HG03103 (cell line): Measurements from ENCODE around the gene ZNF547.

Experiments
- ATAC-seq: cut with Tn5 transposase; IDR thresholded peaks from one replicate; pipeline ENCODE4 v1.9.1; 2021; ENCODE audit warnings: low read depth; ENCODE audit not compliant: unreplicated experiment

The ZNF547 gene

DNA sequence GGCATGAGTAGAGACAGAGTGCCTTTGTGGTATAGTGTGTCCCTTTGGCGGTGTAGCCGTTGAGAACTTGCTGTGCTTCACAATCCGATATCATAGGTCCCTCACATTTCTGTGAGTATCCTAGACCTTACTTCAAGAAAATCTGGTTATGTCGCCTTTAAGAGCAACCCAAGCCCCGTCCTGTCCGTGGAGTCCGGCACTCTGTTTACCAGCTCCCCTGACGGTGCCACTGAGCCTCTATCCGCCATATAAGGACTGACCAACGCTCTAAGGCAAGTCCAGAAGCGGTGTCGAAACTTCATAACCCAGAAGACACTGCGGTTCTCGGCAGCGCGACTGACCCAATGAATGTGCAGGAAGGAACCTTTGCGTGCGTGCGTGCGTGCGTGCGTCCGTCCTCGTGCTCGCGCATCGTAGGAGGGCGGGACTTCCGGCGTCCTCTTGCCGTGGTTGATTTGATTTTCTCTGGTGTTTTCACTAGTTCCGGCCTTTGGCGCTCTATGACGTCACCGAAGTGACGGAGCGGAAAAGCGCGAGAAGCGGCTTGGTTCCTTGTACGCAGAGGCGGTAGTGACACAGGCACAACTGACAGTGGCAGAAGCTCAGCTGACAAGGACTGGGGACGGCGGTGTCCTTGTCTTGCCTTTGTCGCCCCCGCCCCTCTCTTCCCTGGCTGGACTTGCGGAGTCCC, at the start of gene ZNF547, which contains the start of gene TRAPPC2B:
ZNF547 (plus strand) TSS at position 555 of the 691 bp plus-strand sequence. CDS start 5,005 bp downstream, outside the sequence.
TRAPPC2B (plus strand) TSS at position 555 of the 691 bp plus-strand sequence. CDS start 1,283 bp downstream, outside the sequence.
- peak; percentile 95 for ATAC-seq

DNA sequence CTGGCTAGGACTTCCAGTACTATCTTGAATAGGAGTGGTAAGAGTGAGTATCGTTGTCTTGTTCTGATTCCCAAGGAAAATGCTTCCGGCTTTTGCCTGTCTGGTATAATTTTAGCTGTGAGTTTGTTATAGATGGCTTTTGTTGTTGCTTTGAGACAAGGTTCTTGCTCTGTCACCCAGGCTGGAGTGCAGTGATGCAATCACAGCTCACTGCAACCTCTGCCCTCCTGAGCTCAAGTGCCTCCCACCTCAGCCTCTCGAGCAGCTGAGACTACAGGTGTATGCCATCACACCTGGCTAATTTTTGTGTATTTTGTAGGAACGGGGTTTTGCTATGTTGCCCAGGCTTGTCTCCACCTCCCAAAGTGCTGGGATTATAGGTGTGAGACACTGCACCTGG, 49.2 kb upstream of the ZNF547 start:
- no peak for ATAC-seq

DNA sequence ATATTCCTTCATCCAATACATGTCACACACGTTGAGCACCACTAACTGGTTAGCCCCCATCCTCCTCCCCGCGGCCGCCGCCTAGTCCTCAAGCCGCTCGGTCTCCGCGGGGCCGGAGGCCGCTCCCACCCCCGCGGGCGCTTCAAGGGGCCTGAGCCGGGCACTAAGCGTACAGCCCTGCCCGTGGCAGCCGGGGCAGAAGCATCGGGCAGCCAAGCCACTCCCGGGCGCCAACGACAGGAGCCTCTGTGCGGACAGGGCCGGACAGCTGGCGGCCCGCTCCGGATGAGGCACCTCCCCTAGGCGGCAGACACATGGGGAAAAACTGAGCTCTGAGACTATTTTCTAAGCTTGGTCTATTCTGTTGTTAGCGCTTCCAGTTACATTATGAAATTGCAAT, 45.8 kb upstream of the ZNF547 start:
- ATAC-seq = no peak

DNA sequence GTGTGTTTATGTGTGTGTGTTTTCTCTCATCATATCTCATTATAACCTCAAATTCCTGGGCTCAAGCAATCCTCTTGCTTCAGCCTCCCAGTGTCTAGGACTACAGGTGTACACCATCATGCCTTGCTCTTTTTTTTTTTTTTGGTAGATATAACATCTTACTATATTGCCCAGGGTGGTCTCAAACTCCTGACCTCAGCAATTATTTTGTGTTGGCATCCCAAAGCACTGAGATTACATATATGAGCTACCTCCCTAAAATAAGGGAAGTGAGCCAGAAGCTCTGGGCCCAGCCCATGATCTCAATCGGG, 43.5 kb upstream of the ZNF547 start:
- no peak for ATAC-seq

DNA sequence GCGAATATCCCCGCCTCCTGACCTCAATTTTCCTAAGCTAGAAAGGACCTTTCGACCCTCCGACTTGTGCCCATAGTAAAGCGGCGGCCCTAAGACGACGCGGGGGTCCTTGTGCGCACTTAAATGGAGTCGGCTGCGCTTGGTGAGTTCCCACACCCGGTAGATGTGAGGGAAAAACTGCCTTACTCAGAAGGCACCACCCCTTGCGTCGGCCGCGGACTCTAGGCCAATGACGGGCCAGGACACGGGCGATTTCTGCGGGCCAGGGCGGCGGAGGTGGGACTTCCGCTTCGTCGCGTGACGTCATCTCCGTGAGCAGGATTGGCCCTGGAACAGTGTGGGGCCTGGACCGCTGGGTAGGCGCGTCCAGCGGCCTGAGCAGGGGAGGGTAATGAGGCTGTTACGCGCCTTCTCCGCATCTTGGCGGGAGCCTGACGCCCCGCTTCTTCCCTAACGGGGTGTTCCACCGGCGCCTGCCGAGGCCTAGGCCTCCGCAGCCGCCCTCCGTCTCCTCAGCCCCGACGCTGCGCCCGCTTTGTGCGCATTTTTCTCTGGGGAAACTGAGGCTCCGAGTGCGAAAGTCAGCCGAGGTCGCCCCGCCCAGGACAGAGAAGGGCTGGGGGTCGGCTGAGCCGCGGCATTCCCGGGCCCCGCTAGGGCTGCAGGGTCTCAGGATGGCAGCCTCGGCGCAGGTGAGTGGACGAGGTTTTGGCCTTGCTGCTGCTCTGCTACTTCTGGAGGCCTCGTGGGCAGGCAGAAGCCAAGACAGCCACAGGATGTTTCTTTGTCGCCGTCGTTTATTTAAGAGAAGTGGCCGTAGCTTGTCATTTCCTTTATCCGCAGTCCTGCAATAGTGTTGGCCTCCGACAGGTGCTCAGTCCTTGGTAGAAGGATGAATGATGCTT, 42.9 kb upstream of the ZNF547 start, which contains the start of gene ZNF543:
ZNF543 (plus strand) TSS at position 293 of the 905 bp plus-strand sequence; CDS start at position 675, 382 bp downstream.
- peak; percentile 93 for ATAC-seq

GRCh38 chr19:57321116-57321515, 42.2 kb upstream of the ZNF547 start:
- no peak for ATAC-seq

- ATAC-seq = no peak
These were observed 41.6 kb upstream of the ZNF547 start for GRCh38 chr19:57321751-57322150.

DNA sequence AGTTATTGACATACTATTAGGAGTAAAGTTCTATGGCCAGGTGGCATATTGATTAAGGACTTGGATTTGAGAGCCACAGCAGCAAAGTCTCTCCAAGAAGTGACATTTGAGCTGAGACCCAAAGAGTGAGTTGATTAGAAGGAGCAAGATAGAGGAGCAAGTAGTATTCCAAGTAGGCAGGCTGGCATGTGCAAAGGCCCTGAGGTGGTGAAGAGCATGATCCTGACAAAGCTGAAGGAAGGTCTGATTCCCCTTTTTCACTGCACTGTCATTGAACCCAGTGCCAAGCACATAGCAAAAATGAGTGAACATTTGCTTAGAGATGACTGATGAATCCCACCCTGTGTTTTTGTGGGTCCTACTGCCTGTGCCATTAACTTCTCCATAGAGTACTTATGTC, 38.4 kb upstream of the ZNF547 start:
- ATAC-seq = no peak

DNA sequence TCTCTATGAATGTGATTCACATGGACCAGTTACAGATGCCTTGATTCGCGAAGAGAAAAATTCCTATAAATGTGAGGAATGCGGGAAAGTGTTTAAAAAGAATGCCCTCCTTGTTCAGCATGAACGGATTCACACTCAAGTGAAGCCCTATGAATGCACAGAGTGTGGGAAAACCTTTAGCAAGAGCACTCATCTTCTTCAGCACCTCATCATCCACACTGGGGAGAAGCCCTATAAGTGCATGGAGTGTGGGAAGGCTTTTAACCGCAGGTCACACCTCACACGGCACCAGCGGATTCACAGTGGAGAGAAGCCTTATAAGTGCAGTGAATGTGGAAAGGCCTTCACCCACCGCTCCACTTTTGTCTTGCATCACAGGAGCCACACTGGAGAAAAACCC, 35.4 kb upstream of the ZNF547 start:
- ATAC-seq = no peak

GRCh38 chr19:57334191-57334590, 29.2 kb upstream of the ZNF547 start:
- no peak for ATAC-seq

- no peak for ATAC-seq
These were observed 24.5 kb upstream of the ZNF547 start for GRCh38 chr19:57338877-57339276.

DNA sequence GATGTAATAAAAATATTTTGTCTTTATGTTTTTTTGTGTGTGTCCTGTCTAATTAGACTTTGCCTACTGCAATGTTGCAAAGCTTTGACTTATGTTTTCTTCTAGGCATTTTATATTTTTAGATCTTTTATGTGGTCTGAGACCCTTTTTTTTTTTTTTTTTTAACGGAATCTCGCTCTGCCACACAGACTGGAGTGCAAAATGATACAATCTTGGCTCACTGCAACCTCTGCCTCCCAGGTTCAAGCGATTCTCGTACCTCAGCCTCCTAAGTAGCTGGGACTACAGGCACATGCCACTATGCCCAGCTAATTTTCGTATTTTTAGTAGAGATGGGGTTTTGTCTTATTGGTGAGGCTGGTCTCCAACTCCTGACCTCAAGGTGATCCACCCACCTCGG, 20.8 kb upstream of the ZNF547 start:
- no peak for ATAC-seq

DNA sequence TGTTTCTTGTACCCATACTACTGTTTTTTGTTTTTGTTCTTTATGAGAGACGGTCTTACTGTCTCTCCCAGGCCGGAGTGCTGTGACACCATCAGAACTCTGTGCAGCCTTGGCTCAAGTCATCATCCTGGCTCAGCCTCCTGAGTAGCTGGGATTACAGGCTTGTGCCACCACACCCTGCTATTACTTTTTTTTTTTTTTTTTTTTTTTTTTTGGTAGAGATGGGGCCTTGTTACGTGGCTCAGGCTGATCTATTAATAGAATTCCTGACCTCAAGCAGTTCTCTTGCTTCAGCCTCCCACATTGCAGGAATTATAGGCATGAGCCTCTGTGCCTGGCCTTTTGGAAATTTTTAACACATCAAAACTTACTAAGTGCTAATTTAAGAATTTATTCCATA, 15.2 kb upstream of the ZNF547 start:
- no peak for ATAC-seq

DNA sequence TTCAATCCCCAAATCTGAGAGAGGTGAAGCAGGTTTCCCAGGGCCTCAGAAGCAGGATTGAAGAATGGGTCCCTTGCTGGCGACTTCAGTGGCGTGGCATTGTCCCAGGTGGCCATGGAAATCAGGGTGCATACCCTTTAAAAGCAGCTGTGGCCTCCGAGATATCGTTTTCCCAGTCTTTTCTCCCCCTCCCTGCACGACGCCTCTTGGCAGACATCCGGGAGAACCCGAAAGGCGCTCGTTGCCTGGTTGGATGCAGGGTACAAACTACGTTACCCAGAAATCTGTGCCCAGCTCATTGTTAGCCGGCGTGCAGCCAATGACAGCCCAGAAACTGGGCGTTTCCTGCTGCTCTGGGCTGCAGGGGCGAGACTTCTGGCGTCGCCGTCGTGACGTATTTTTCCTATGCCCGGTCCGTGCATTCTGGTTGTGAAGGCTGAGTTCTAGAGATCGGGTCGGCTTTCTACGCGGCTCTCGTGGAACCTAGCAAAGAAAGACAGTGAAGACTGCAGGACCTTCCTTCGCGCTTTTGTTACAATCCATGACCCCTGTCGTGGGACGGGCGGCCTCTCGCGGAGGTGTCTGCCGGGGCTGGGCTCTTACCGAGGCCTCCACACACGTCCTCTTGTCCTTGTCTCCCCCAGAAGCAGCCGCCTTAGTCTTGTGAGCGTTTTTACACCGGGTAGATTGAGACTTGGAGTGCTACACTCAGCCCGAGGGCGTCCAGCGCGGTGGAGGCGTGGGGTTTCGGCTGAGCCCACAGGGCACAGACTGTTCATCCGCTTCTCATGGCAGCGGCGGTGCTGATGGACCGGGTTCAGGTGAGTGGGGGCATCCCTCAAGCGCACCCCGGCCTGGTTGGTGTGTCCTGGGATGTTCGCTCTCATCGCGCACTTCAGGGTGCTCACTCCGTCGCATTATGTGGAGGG, 12.2 kb upstream of the ZNF547 start, which contains the start of gene ZNF304:
ZNF304 (plus strand) TSS at position 395 of the 929 bp plus-strand sequence; CDS start at position 789, 394 bp downstream.
- peak; percentile 85 for ATAC-seq

DNA sequence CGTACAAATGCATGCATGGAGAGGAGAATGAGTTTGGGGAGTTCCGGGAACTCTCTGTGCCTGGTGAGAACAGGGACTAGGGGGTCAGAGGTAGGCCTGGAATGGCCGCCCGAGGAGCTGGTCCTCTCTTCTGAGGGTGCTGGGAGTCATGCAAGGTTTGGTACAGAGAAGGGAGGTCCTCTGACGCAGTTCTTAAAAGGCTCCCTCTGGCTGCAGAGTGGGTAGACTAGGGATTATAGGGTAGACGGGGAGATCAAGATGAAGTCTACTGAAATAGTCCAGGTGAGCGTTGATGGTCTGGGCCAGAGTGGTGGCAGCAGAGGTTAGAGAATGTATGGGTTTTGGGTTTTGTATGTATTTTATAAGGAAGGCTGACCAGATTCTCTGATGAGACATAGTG, 11.5 kb upstream of the ZNF547 start:
- ATAC-seq = no peak

DNA sequence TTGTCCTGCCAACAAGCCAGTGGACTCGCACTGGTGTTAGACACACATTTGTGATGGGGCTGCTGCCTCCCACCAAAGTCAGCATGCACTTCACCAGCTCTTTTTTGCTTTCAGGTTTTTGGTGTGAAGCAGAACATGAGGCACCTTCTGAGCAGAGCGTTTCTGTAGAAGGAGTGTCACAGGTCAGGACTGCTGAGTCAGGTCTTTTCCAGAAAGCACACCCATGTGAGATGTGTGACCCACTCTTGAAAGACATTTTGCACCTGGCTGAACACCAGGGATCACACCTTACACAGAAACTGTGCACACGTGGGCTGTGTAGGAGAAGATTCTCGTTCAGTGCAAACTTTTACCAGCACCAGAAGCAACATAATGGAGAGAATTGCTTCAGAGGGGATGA, 7.4 kb upstream of the ZNF547 start:
- no peak for ATAC-seq

DNA sequence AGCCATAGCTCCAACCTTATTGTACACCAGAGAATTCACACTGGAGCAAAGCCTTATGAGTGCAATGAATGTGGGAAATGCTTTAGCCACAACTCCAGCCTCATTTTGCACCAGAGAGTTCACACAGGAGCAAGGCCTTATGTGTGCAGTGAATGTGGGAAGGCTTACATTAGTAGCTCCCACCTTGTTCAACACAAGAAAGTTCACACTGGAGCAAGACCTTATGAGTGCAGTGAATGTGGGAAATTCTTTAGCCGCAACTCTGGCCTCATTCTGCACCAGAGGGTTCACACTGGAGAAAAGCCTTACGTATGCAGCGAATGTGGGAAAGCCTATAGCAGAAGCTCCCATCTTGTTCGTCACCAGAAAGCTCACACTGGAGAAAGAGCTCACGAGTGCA, 5.9 kb upstream of the ZNF547 start:
- no peak for ATAC-seq

DNA sequence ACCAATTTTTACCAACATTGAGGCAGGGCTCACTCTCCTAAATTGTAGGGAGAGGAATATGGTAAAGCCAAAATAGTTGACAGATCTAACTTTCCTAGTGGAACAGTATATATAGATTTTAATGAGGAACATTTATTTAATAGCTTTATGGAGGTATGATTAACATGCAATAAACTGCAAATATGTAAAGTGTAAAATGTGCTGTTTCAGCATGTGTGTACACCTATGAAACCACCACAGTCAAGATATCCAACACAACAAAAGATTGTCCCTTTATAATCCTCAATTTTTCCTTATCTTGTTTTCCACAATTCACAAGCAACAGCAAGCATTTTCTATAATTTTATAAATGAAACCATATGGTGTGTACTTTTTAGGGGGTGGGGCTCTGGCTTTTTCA, 4.1 kb upstream of the ZNF547 start:
- no peak for ATAC-seq

DNA sequence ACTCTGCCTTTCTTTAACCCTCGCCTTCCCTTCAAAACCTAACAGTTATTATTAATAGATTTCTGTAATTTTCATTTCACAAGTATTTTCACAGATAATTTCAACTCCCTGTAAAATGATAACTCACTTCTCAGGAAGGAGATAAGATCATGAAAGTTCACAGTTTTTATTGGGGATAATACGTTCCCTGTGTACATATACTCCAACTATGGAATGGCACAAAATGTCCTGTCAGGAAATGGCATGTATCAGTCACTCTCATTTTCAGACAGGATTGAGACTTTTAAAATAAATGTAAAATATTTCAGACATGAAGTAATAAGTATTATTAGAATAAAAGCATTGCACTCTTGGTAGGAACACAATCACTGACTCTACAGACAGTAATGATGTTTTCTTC, 932 bp upstream of the ZNF547 start:
- ATAC-seq = no peak

- ATAC-seq = no peak
These were observed 384 bp downstream of the ZNF547 start for GRCh38 chr19:57363688-57364181.
